ENCODE measurements around the gene RPTOR. TPM values are rescaled to one million over a fixed set of nuclear protein-coding genes. Genes with fewer than 3 reads are reported as not detected.

The RPTOR gene
- total RNA-seq, 1 donor from 2014 or later: 19.6 TPM

GRCh38 chr17:80987941-80988461 lies 443.4 kb downstream of the RPTOR start:
- no peak for DNase-seq (ENCODE audit: low read depth, low spot score)

- no peak for DNase-seq (ENCODE audit: low read depth, low spot score)
Measured at GRCh38 chr17:80989586-80989913, 444.9 kb downstream of the RPTOR start.

- no peak for DNase-seq (ENCODE audit: low read depth, low spot score)
Measured at GRCh38 chr17:80990921-80991644, 446.4 kb downstream of the RPTOR start.

- DNase-seq (ENCODE audit: low read depth, low spot score): peak; percentile 27
Measured at GRCh38 chr17:80991645-80992076, 447.0 kb downstream of the RPTOR start, which contains the start of gene CHMP6. CHMP6 (plus strand) TSS chr17:80991841; CDS start chr17:80991919, 78 bp downstream.

- DNase-seq (ENCODE audit: low read depth, low spot score): no peak
Measured at GRCh38 chr17:80992077-80992947, 447.7 kb downstream of the RPTOR start.

- DNase-seq (ENCODE audit: low read depth, low spot score): no peak
Measured at GRCh38 chr17:80992948-80993624, 448.4 kb downstream of the RPTOR start.

GRCh38 chr17:80995131-80995530 lies 450.5 kb downstream of the RPTOR start:
- DNase-seq (ENCODE audit: low read depth, low spot score): no peak

- no peak for DNase-seq (ENCODE audit: low read depth, low spot score)
Measured at GRCh38 chr17:80996422-80997305, 452.0 kb downstream of the RPTOR start.

GRCh38 chr17:80997424-80998117 lies 452.9 kb downstream of the RPTOR start:
- no peak for DNase-seq (ENCODE audit: low read depth, low spot score)

- DNase-seq (ENCODE audit: low read depth, low spot score): no peak
Measured at GRCh38 chr17:80998118-80998747, 453.6 kb downstream of the RPTOR start.

- no peak for DNase-seq (ENCODE audit: low read depth, low spot score)
Measured at GRCh38 chr17:80998748-80999535, 454.3 kb downstream of the RPTOR start.

GRCh38 chr17:80999536-81000333 lies 455.1 kb downstream of the RPTOR start:
- DNase-seq (ENCODE audit: low read depth, low spot score): no peak

GRCh38 chr17:81000334-81000630 lies 455.6 kb downstream of the RPTOR start:
- DNase-seq (ENCODE audit: low read depth, low spot score): no peak

- no peak for DNase-seq (ENCODE audit: low read depth, low spot score)
Measured at GRCh38 chr17:81000631-81001357, 456.2 kb downstream of the RPTOR start.

GRCh38 chr17:81002013-81002384 lies 457.4 kb downstream of the RPTOR start:
- DNase-seq (ENCODE audit: low read depth, low spot score): no peak

GRCh38 chr17:81002409-81003361 lies 458.0 kb downstream of the RPTOR start:
- no peak for DNase-seq (ENCODE audit: low read depth, low spot score)
